Ascending aorta (tissue), 2 donors: Measurements from ENCODE around the gene C21orf58. TPM values are rescaled to one million over a fixed set of nuclear protein-coding genes. Genes with fewer than 3 reads are reported as not detected.

Source experiments
- DNase-seq, 2 donors: peaks; one replicate each; pipeline ENCODE4 v3.0.0-alpha.2; 2019; ENCODE audit warnings: low spot score in 2 of 2
- H3K27ac ChIP-seq, 2 donors: fragments of 200-600 bp; sonication (generic); one replicate each; pipeline ENCODE4 v1.5.1; 2016 to 2017; ENCODE audit warnings: mild to moderate bottlenecking in 1 of 2
- H3K27me3 ChIP-seq: fragments of 200-600 bp; sonication (generic); one replicate; pipeline ENCODE4 v1.5.1; 2017
- H3K36me3 ChIP-seq, 2 donors: fragments of 200-600 bp; sonication (generic); one replicate each; pipeline ENCODE4 v1.5.1; 2016
- H3K4me1 ChIP-seq, 2 donors: fragments of 200-600 bp; sonication (generic); one replicate each; pipeline ENCODE4 v1.5.1; 2016 to 2017; ENCODE audit warnings: mild to moderate bottlenecking in 1 of 2
- H3K4me3 ChIP-seq, 2 donors: fragments of 200-600 bp; sonication (generic); one replicate each; pipeline ENCODE4 v1.5.1; 2016 to 2017; ENCODE audit warnings: mild to moderate bottlenecking in 1 of 2
- H3K9me3 ChIP-seq, 2 donors: fragments of 200-600 bp; sonication (generic); one replicate each; pipeline ENCODE4 v1.5.1; 2016
- CTCF ChIP-seq, 3 experiments: fragments of 200-600 bp in 2 of 3; fragments of 450-650 bp in 1 of 3; sonication (generic) in 2 of 3; IDR thresholded peaks; one replicate each; pipeline ENCODE4 v1.5.1; 2016 to 2019; ENCODE audit warnings: antibody characterized with exemption in 3 of 3, mild to moderate bottlenecking in 1 of 3, moderate library complexity in 1 of 3
- intact Hi-C: fragments of 100-400 bp; cut with DNase I; formaldehyde crosslinking; loops from one replicate; pipeline ENCODE4 v1.15.1; 2023
- total RNA-seq: library from RNA; depleted of rRNA; stranded (reverse); fragments of >200 nt; gene quantifications from one replicate; pipeline ENCODE4 v1.1.0, GENCODE V29; 2016

Gene C21orf58
- total RNA-seq, 1 donor from 2014 or later = 3.2 TPM

- intact Hi-C loops = loop anchor here (10.0 kb wide), 3 partner anchors 183 to 1453 kb away; partner anchors contain the start of gene PTTG1IP
- no peaks in the 10 kb centered on the region for H3K9me3 ChIP-seq
- peaks cover 4 to 24% of the 10 kb centered on the region in 2 donors for H3K36me3 ChIP-seq
- no peaks in the 10 kb centered on the region for H3K27me3 ChIP-seq
- TF ChIP-seq CTCF (IDR thresholded peaks at IDR 0.05) = no peak
- H3K4me3 ChIP-seq = no peak overlapping the region
- peaks cover 4 to 9% of the 10 kb centered on the region in 2 donors for H3K4me1 ChIP-seq
- H3K27ac ChIP-seq = no peak overlapping the region
- no peak for DNase-seq
Measured at GRCh38 chr21:46328151-46328550, 4.5 kb upstream of the C21orf58 start.

GRCh38 chr21:46327711-46328110, 4.0 kb upstream of the C21orf58 start:
- no peak for TF ChIP-seq CTCF (IDR thresholded peaks at IDR 0.05)
- Histone ChIP-seq H3K9me3 (no peaks in the 10 kb centered on the region), H3K4me3 (no peak overlapping the region), H3K27me3 (no peaks in the 10 kb centered on the region), H3K4me1 (peaks cover 7 to 13% of the 10 kb centered on the region in 2 donors), H3K27ac (no peak overlapping the region), H3K36me3 (peaks cover 4 to 24% of the 10 kb centered on the region in 2 donors)
- DNase-seq = no peak
- intact Hi-C loops = loop anchor here (10.0 kb wide), 3 partner anchors 183 to 1453 kb away; partner anchors contain the start of gene PTTG1IP

GRCh38 chr21:46326110-46326703, 2.5 kb upstream of the C21orf58 start:
- intact Hi-C loops = loop anchor here (10.0 kb wide), 3 partner anchors 181 to 1451 kb away; partner anchors contain the start of gene PTTG1IP

GRCh38 chr21:46325073-46325912, 1.6 kb upstream of the C21orf58 start:
- Histone ChIP-seq H3K4me1 (peaks cover 15 to 20% of the 10 kb centered on the region in 2 donors), H3K27ac (peak overlapping the region; percentile 77 to 97), H3K9me3 (no peaks in the 10 kb centered on the region), H3K4me3 (peak overlapping the region; percentile 81 to 98), H3K36me3 (peaks cover 0 to 11% of the 10 kb centered on the region in 2 donors), H3K27me3 (no peaks in the 10 kb centered on the region)
- DNase-seq = no peak
- intact Hi-C loops = loop anchor here (10.0 kb wide), 3 partner anchors 180 to 1450 kb away; partner anchors contain the start of gene PTTG1IP
- TF ChIP-seq CTCF (IDR thresholded peaks at IDR 0.05) = no peak

More at GRCh38 chr21:46326110-46326703, 2.5 kb upstream of the C21orf58 start:
- H3K9me3 ChIP-seq = no peaks in the 10 kb centered on the region
- no peaks in the 10 kb centered on the region for H3K27me3 ChIP-seq
- H3K4me3 ChIP-seq = no peak overlapping the region
- DNase-seq = no peak
- H3K4me1 ChIP-seq = peaks cover 15 to 20% of the 10 kb centered on the region in 2 donors
- no peak for TF ChIP-seq CTCF (IDR thresholded peaks at IDR 0.05)
- H3K27ac ChIP-seq = no peak overlapping the region
- peaks cover 0 to 15% of the 10 kb centered on the region in 2 donors for H3K36me3 ChIP-seq

GRCh38 chr21:46324390-46325072, 861 bp upstream of the C21orf58 start:
- Histone ChIP-seq H3K4me3 (peak overlapping the region; percentile 81 to 98), H3K36me3 (peaks cover 0 to 9% of the 10 kb centered on the region in 2 donors), H3K9me3 (no peaks in the 10 kb centered on the region), H3K4me1 (peaks cover 15 to 20% of the 10 kb centered on the region in 2 donors), H3K27me3 (no peaks in the 10 kb centered on the region), H3K27ac (peak overlapping the region; percentile 97)
- intact Hi-C loops = loop anchor here (1.0 to 10.0 kb wide), 5 partner anchors 38 to 1450 kb away; partner anchors contain the start of genes DIP2A, PTTG1IP and YBEY
- peak in 1 of 2 donors; percentile 91 for DNase-seq
- peak in 2 of 3 experiments; percentile 10 to 24 for TF ChIP-seq CTCF (IDR thresholded peaks at IDR 0.05)
